Measurements from ENCODE around the gene C4orf50.

C4orf50 gene

DNA sequence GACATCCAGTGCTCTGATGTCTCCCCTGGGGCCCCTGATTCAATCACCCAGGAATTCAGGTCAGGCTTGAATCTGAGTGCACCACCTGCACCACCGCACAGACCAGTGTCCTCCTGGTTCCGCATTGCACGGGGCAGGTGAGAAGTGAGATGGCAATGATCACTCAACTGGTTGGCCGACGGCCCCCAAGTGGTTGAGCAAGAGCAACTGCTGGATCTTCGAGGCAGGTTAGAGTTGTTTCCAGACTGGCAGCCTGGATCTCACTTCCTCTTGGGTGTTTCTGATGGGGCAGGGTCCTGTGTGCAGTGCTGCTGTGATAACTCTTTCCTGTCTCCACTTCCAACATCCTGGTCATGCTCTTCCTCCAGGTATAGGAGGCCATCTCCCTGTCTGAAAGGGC is 50.4 kb downstream of the C4orf50 start:
- TF ChIP-seq, protein P1, sequence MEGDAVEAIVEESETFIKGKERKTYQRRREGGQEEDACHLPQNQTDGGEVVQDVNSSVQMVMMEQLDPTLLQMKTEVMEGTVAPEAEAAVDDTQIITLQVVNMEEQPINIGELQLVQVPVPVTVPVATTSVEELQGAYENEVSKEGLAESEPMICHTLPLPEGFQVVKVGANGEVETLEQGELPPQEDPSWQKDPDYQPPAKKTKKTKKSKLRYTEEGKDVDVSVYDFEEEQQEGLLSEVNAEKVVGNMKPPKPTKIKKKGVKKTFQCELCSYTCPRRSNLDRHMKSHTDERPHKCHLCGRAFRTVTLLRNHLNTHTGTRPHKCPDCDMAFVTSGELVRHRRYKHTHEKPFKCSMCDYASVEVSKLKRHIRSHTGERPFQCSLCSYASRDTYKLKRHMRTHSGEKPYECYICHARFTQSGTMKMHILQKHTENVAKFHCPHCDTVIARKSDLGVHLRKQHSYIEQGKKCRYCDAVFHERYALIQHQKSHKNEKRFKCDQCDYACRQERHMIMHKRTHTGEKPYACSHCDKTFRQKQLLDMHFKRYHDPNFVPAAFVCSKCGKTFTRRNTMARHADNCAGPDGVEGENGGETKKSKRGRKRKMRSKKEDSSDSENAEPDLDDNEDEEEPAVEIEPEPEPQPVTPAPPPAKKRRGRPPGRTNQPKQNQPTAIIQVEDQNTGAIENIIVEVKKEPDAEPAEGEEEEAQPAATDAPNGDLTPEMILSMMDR (IDR thresholded peaks at IDR 0.05; ENCODE audit: low read depth, low read length, missing control alignments): no peak
- H3K4me3 ChIP-seq (replicated peaks; ENCODE audit: low read depth, low read length): no peak overlapping the region
- DNase-seq (ENCODE audit: extremely low read depth, low read depth): no peak

DNA sequence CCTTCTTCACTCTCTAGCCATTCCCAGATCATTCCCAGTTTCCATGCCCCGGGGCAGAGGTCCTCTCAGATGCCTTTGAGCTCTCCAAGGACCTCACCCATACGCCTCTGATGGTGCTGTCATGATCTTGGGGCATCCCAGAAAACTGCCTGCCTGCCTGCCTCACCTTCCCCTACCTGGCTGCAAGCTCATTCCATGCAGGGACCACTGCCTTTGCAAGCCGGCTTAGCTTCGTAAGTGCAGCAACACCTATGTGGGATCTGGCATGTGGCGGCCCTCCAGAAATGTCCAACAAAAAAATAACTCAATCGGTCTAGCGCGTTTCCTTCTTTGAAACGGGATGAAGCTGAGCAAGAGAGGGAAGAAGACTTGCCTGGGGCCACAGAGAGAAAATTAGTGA is 53.0 kb downstream of the C4orf50 start:
- H3K4me3 ChIP-seq (replicated peaks; ENCODE audit: low read depth, low read length): no peak overlapping the region
- TF ChIP-seq, protein P1 (IDR thresholded peaks at IDR 0.05; ENCODE audit: low read depth, low read length, missing control alignments): no peak
- DNase-seq (ENCODE audit: extremely low read depth, low read depth): no peak

DNA sequence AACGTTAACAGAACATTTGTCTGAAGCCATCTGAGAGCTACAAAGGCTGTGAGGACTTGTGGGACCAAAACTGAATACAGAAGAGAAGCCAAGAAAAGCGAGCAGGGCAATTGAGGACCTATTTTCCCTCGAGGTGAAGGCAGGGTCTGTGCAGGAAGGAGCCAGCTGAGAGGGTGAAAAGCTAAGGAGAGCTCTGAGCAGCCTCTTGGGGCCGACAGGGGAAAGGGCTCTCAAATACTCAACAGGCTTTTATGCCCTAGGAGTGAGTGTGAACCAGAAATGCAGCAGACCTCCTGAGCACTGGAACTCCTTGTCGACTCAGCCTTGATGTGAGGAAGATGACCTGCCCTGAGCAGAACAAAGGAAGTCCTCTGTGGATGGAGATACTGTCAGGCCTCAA is 54.2 kb downstream of the C4orf50 start:
- DNase-seq (ENCODE audit: extremely low read depth, low read depth): no peak
- TF ChIP-seq, protein P1 (IDR thresholded peaks at IDR 0.05; ENCODE audit: low read depth, low read length, missing control alignments): no peak
- no peak overlapping the region for H3K4me3 ChIP-seq (replicated peaks; ENCODE audit: low read depth, low read length)

DNA sequence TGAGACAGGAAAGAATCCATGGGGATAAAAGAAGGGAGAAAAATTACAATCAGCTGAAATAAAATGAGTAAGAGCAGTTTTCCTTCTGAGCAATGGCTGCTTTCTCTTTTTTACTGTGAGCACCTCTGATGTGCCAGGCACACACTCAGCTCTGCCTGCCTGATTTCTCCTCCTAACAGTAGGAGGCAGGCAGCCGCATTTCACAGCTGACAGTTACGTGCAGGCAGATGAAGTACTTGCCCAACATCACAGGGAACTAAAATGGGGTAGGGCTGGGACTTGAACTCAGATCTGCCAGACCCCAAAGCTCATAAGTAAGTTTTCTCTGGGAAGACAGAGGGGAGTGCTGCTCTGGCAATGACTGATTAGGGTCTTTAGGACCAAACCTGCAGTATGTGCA is 54.6 kb downstream of the C4orf50 start:
- H3K4me3 ChIP-seq (replicated peaks; ENCODE audit: low read depth, low read length): no peak overlapping the region
- TF ChIP-seq, protein P1 (IDR thresholded peaks at IDR 0.05; ENCODE audit: low read depth, low read length, missing control alignments): no peak
- DNase-seq (ENCODE audit: extremely low read depth, low read depth): no peak

DNA sequence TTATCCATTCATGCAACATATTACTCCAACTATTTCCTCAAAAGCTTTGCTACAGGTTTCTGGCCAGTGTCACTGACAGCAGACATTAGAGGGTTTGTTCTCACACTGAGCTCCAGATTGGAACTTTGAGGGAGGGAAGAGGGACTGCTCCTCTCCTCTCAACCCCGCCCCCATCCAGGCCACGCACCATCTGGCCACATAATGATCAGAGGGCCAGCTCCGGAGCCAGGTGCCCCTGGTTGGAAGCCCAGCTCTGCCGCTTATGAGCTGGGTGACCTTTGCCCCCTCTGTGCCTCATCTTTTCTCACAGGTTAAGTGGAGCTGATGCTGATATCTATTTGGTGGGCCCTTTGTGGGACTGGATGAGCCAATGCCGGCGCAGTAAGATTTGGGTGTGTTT is 55.8 kb downstream of the C4orf50 start:
- no peak for DNase-seq (ENCODE audit: extremely low read depth, low read depth)
- TF ChIP-seq, protein P1 (IDR thresholded peaks at IDR 0.05; ENCODE audit: low read depth, low read length, missing control alignments): no peak
- no peak overlapping the region for H3K4me3 ChIP-seq (replicated peaks; ENCODE audit: low read depth, low read length)

DNA sequence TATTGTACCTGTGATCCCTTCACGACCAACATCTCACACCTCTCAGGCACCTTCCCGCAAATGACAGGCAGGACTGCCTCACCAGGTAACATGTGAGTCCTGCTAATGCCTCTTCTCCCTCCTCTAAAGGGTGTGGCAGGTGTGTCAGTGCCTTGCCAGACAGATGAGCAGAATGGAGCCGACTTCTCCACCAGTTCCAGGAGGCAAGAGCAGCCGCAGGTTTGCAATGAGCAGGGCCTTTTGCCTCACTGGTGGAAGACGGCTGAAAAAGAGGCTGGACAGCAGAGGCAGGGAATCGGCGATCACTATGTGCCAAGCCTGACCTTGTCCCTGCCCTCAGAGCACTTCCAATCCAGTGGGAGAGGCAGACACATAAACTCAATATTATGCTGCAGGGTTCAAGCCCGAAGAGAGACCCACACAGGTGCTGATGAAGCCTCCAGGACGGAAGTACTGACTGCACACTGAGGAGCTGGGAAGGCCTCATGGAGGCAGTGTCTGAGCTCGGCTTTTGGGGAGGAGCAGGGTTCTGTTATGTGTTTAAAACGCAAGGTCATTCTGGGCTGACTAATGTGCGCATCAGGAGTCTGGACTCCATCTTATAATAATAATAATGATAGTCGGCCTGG is 57.9 kb downstream of the C4orf50 start:
- DNase-seq (ENCODE audit: extremely low read depth, low read depth): no peak
- no peak overlapping the region for H3K4me3 ChIP-seq (replicated peaks; ENCODE audit: low read depth, low read length)
- TF ChIP-seq, protein P1 (IDR thresholded peaks at IDR 0.05; ENCODE audit: low read depth, low read length, missing control alignments): no peak

All from HFF-Myc (cell line).